Neural crest cell (in vitro differentiated cells): ENCODE measurements around the gene GAK. TPM values are rescaled to one million over a fixed set of nuclear protein-coding genes. Genes with fewer than 3 reads are reported as not detected.

Experiments used
- DNase-seq: peaks from one replicate; pipeline ENCODE4 v3.0.0; 2021; ENCODE audit warnings: low read depth, mixed read lengths, low spot score
- H3K27ac Mint-ChIP-seq: one replicate; pipeline ENCODE4 v1.8.0; 2021; ENCODE audit warnings: mild to moderate bottlenecking, mixed read lengths; ENCODE audit not compliant: unreplicated experiment
- H3K27me3 Mint-ChIP-seq: 2 replicates; pipeline ENCODE4 v1.8.0; 2021; ENCODE audit warnings: low read depth, mild to moderate bottlenecking, mixed read lengths
- H3K36me3 Mint-ChIP-seq: 2 replicates; pipeline ENCODE4 v1.8.0; 2021; ENCODE audit warnings: low read depth, mild to moderate bottlenecking, mixed read lengths
- H3K4me1 Mint-ChIP-seq: 2 replicates; pipeline ENCODE4 v1.8.0; 2021; ENCODE audit warnings: mixed read lengths
- H3K4me3 Mint-ChIP-seq: one replicate; pipeline ENCODE4 v1.8.0; 2021; ENCODE audit warnings: mild to moderate bottlenecking, mixed read lengths
- H3K9me3 Mint-ChIP-seq: 2 replicates; pipeline ENCODE4 v1.8.0; 2021; ENCODE audit warnings: mixed read lengths
- CTCF ChIP-seq: fragments of 200-600 bp; sonication (generic); conservative IDR thresholded peaks from 2 replicates; pipeline ENCODE4 v1.5.0; 2021; ENCODE audit warnings: antibody characterized with exemption, mild to moderate bottlenecking
- total RNA-seq: library from RNA; stranded (reverse); gene quantifications from 2 replicates; pipeline ENCODE4 v1.2.1, GENCODE V29; 2021

Gene GAK
- total RNA-seq, 1 donor from 2014 or later: 87.7 TPM

- Mint-ChIP-seq H3K4me1 (no peaks in the 10 kb centered on the region), H3K27ac (no peak overlapping the region), H3K4me3 (no peak overlapping the region), H3K36me3 (no peaks in the 10 kb centered on the region), H3K27me3 (peaks cover 1% of the 10 kb centered on the region), H3K9me3 (no peaks in the 10 kb centered on the region)
- TF ChIP-seq CTCF: no peak
- DNase-seq: no peak
Observed at GRCh38 chr4:951186-951585, 19.1 kb upstream of the GAK start.

- H3K36me3 Mint-ChIP-seq: no peaks in the 10 kb centered on the region
- H3K4me3 Mint-ChIP-seq: no peak overlapping the region
- no peak for DNase-seq
- TF ChIP-seq CTCF: no peak
- peaks cover 2% of the 10 kb centered on the region for H3K4me1 Mint-ChIP-seq
- H3K27ac Mint-ChIP-seq: no peak overlapping the region
- no peaks in the 10 kb centered on the region for H3K9me3 Mint-ChIP-seq
- H3K27me3 Mint-ChIP-seq: peaks cover 9% of the 10 kb centered on the region
Observed at GRCh38 chr4:950136-951020, 18.3 kb upstream of the GAK start.

GRCh38 chr4:949656-950055 lies 17.5 kb upstream of the GAK start:
- peaks cover 7% of the 10 kb centered on the region for H3K4me1 Mint-ChIP-seq
- peaks cover 17% of the 10 kb centered on the region for H3K27me3 Mint-ChIP-seq
- H3K9me3 Mint-ChIP-seq: no peaks in the 10 kb centered on the region
- no peaks in the 10 kb centered on the region for H3K36me3 Mint-ChIP-seq
- H3K27ac Mint-ChIP-seq: no peak overlapping the region
- DNase-seq: no peak
- no peak overlapping the region for H3K4me3 Mint-ChIP-seq
- no peak for TF ChIP-seq CTCF

GRCh38 chr4:948936-949300 lies 16.8 kb upstream of the GAK start:
- no peaks in the 10 kb centered on the region for H3K9me3 Mint-ChIP-seq
- DNase-seq: no peak
- no peak overlapping the region for H3K27ac Mint-ChIP-seq
- no peak overlapping the region for H3K4me3 Mint-ChIP-seq
- H3K27me3 Mint-ChIP-seq: peaks cover 20% of the 10 kb centered on the region
- peaks cover 7% of the 10 kb centered on the region for H3K4me1 Mint-ChIP-seq
- no peak for TF ChIP-seq CTCF
- H3K36me3 Mint-ChIP-seq: no peaks in the 10 kb centered on the region

- no peaks in the 10 kb centered on the region for H3K9me3 Mint-ChIP-seq
- peaks cover 20% of the 10 kb centered on the region for H3K27me3 Mint-ChIP-seq
- H3K27ac Mint-ChIP-seq: no peak overlapping the region
- H3K4me1 Mint-ChIP-seq: peaks cover 7% of the 10 kb centered on the region
- no peak overlapping the region for H3K4me3 Mint-ChIP-seq
- H3K36me3 Mint-ChIP-seq: no peaks in the 10 kb centered on the region
- DNase-seq: no peak
- TF ChIP-seq CTCF: no peak
Observed at GRCh38 chr4:948101-948935, 16.2 kb upstream of the GAK start.
